ENCODE measurements around the gene EZR.

DNA sequence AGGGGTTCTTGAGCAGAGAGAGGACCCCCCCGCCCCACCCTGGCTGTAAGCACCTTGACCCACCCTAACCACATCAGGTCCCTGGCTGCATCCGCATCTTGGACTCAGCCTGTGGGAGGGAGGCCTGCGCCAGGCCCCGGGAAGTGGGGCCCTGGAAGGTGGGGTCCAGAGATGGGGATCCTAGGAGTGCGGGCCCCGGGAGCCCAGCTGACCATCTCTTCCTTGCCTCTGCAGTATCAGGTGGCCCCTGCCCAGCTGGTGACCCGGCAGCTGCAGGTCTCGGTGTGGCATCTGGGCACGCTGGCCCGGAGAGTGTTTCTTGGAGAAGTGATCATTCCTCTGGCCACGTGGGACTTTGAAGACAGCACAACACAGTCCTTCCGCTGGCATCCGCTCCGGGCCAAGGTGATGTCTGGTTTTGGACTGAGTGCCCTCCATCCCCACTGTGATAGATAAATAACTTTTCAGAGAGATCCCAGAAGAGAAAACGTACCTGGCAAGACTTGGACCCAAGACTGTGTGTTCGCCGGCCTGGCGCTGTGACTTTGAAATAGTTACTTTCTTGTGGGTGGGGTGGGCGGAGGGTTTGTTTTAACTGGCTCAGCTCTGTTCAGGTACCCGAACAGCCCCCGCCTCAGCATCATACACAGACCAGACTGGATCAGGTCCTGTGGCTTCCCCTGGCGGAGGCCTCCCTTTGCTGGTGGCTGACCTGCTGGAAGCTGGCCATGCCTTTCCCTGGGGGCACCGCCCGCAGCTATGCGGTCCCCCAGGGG lies 62.0 kb downstream of the EZR start:
- TF ChIP-seq, protein P1, sequence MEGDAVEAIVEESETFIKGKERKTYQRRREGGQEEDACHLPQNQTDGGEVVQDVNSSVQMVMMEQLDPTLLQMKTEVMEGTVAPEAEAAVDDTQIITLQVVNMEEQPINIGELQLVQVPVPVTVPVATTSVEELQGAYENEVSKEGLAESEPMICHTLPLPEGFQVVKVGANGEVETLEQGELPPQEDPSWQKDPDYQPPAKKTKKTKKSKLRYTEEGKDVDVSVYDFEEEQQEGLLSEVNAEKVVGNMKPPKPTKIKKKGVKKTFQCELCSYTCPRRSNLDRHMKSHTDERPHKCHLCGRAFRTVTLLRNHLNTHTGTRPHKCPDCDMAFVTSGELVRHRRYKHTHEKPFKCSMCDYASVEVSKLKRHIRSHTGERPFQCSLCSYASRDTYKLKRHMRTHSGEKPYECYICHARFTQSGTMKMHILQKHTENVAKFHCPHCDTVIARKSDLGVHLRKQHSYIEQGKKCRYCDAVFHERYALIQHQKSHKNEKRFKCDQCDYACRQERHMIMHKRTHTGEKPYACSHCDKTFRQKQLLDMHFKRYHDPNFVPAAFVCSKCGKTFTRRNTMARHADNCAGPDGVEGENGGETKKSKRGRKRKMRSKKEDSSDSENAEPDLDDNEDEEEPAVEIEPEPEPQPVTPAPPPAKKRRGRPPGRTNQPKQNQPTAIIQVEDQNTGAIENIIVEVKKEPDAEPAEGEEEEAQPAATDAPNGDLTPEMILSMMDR (IDR thresholded peaks at IDR 0.05; ENCODE audit: borderline replicate concordance, extremely low read depth, low read length, poor library complexity, severe bottlenecking): no peak
- no peak for TF ChIP-seq EZH2 (IDR thresholded peaks at IDR 0.05; ENCODE audit: borderline replicate concordance, low read depth, low read length, severe bottlenecking)
